Stimulated activated CD8-positive, alpha-beta memory T cell treated with anti-CD3 and anti-CD28 coated beads, Interleukin-4, amount 100 ng/mL, for 1 hour (primary cell): ENCODE results near the gene KCNMA1.
"Not testable (repeated sequence)": the region's sequence is repeated elsewhere in the genome, so short reads cannot be mapped to it uniquely, and the experiment has no call there.

Experiments
- DNase-seq, 2 donors: peaks; one replicate each; pipeline ENCODE4 v3.0.0-alpha.2; 2020; ENCODE audit warnings: low read depth in 2 of 2, low spot score in 1 of 2

KCNMA1 gene

GRCh38 chr10:77608281-77608680 lies 29.3 kb downstream of the KCNMA1 start:
- no peak for DNase-seq

- DNase-seq, result no peak
Measured at GRCh38 chr10:77606751-77607150, 30.9 kb downstream of the KCNMA1 start.

GRCh38 chr10:77605466-77605865 lies 32.1 kb downstream of the KCNMA1 start:
- DNase-seq, result no peak

- no peak for DNase-seq
Measured at GRCh38 chr10:77604941-77605351, 32.7 kb downstream of the KCNMA1 start.

GRCh38 chr10:77604063-77604462 lies 33.5 kb downstream of the KCNMA1 start:
- DNase-seq, result no peak

GRCh38 chr10:77603534-77603927 lies 34.1 kb downstream of the KCNMA1 start:
- DNase-seq, result no peak

GRCh38 chr10:77602913-77603533 lies 34.6 kb downstream of the KCNMA1 start:
- DNase-seq, result no peak

GRCh38 chr10:77602231-77602912 lies 35.2 kb downstream of the KCNMA1 start:
- no peak for DNase-seq

GRCh38 chr10:77601488-77601887 lies 36.1 kb downstream of the KCNMA1 start:
- DNase-seq, result no peak

- no peak for DNase-seq
Measured at GRCh38 chr10:77600640-77601039, 37.0 kb downstream of the KCNMA1 start.

GRCh38 chr10:77599651-77600050 lies 38.0 kb downstream of the KCNMA1 start:
- no peak for DNase-seq

GRCh38 chr10:77598606-77599005 lies 39.0 kb downstream of the KCNMA1 start:
- no peak for DNase-seq

- no peak for DNase-seq
Measured at GRCh38 chr10:77597560-77597959, 40.0 kb downstream of the KCNMA1 start.

GRCh38 chr10:77594471-77594783 lies 43.2 kb downstream of the KCNMA1 start:
- no peak for DNase-seq

- no peak for DNase-seq
Measured at GRCh38 chr10:77593771-77594470, 43.7 kb downstream of the KCNMA1 start.

GRCh38 chr10:77592946-77593636 lies 44.5 kb downstream of the KCNMA1 start:
- no peak for DNase-seq

- no peak for DNase-seq
Measured at GRCh38 chr10:77592510-77592909, 45.1 kb downstream of the KCNMA1 start.

GRCh38 chr10:77591238-77591880 lies 46.2 kb downstream of the KCNMA1 start:
- no peak for DNase-seq

GRCh38 chr10:77590344-77591237 lies 47.0 kb downstream of the KCNMA1 start:
- DNase-seq, result no peak

- DNase-seq, result not testable (repeated sequence)
Measured at GRCh38 chr10:77589703-77590102, 47.9 kb downstream of the KCNMA1 start.
